A673 (cell line): Measurements from ENCODE around the gene METRNL. TPM values are rescaled to one million over a fixed set of nuclear protein-coding genes. Genes with fewer than 3 reads are reported as not detected.
"Not testable (repeated sequence)": the region's sequence is repeated elsewhere in the genome, so short reads cannot be mapped to it uniquely, and the experiment has no call there.

Experiments used
- BruUV-seq: library from RNA; stranded (reverse); fragments of 400-500 nt; replicated peaks from 2 replicates; lab custom pipeline; 2021; lab: Mats Ljungman, UMichigan
- CTCF ChIA-PET: fragments of 300-600 bp; sonication (Branson Sonifier 250); formaldehyde crosslinking; loops from one replicate; lab custom pipeline; 2022; ENCODE audit warnings: antibody characterized with exemption; lab: Charles Lee
- POLR2A ChIA-PET: fragments of 300-600 bp; sonication (Branson Sonifier 250); formaldehyde crosslinking; loops from one replicate; lab custom pipeline; 2022; ENCODE audit warnings: antibody characterized with exemption; ENCODE audit not compliant: low non-redundant PET; lab: Charles Lee
- DNase-seq: peaks from one replicate; pipeline ENCODE4 v3.0.0-alpha.2; 2015; ENCODE audit warnings: low spot score
- H3K27ac ChIP-seq: fragments of 200-600 bp; sonication (generic); 2 replicates; pipeline ENCODE4 v1.5.1; 2016; ENCODE audit warnings: mixed run types, low read depth, mild to moderate bottlenecking, mixed read lengths, antibody characterized with exemption, low read length; ENCODE audit not compliant: poor library complexity, severe bottlenecking
- H3K27me3 ChIP-seq: fragments of 200-600 bp; sonication (generic); replicated peaks from 2 replicates; pipeline ENCODE4 v1.6.1; 2017; ENCODE audit warnings: mixed run types, low read depth, mild to moderate bottlenecking, mixed read lengths, antibody characterized with exemption, low read length; ENCODE audit not compliant: insufficient read depth, poor library complexity
- H3K36me3 ChIP-seq: fragments of 200-600 bp; sonication (generic); 2 replicates; pipeline ENCODE4 v1.6.1; 2016; ENCODE audit warnings: mixed run types, mild to moderate bottlenecking, mixed read lengths, antibody characterized with exemption, low read length; ENCODE audit not compliant: insufficient read depth, poor library complexity, severe bottlenecking
- H3K4me1 ChIP-seq: fragments of 200-600 bp; sonication (generic); 2 replicates; pipeline ENCODE4 v1.6.1; 2017; ENCODE audit warnings: mixed run types, mild to moderate bottlenecking, mixed read lengths, antibody characterized with exemption, low read length; ENCODE audit not compliant: insufficient read depth, poor library complexity, severe bottlenecking
- H3K4me3 ChIP-seq: fragments of 200-600 bp; sonication (generic); 2 replicates; pipeline ENCODE4 v1.5.1; 2016; ENCODE audit warnings: low read depth, mixed run types, mild to moderate bottlenecking, mixed read lengths, low read length; ENCODE audit not compliant: poor library complexity, severe bottlenecking
- H3K9me3 ChIP-seq: fragments of 200-600 bp; sonication (generic); 2 replicates; pipeline ENCODE4 v1.6.1; 2016; ENCODE audit warnings: mixed run types, low read depth, mild to moderate bottlenecking, mixed read lengths, antibody characterized with exemption, low read length; ENCODE audit not compliant: poor library complexity, severe bottlenecking
- CTCF ChIP-seq: fragments of 300-800, 200-600 bp; sonication (generic); conservative IDR thresholded peaks from 2 replicates; pipeline ENCODE4 v1.5.1; 2017; ENCODE audit warnings: low read depth, mild to moderate bottlenecking, antibody characterized with exemption, low read length, moderate library complexity, mixed read lengths
- EZH2 ChIP-seq: fragments of 200-600 bp; sonication (generic); IDR thresholded peaks from 2 replicates; pipeline ENCODE4 v1.6.1; 2017; ENCODE audit warnings: borderline replicate concordance, low read depth, mild to moderate bottlenecking, mixed read lengths, antibody characterized with exemption, low read length; ENCODE audit not compliant: poor library complexity, severe bottlenecking
- intact Hi-C: fragments of 100-400 bp; cut with micrococcal nuclease; formaldehyde crosslinking; loops from one replicate; pipeline ENCODE4 v1.10.0; 2022; ENCODE audit not compliant: unreplicated experiment
- total RNA-seq: library from RNA; stranded (reverse); gene quantifications from 2 replicates; pipeline ENCODE4 v1.2.3, GENCODE V29; 2021

The METRNL gene
- total RNA-seq, 1 experiment from 2014 or later = 16.5 TPM

DNA sequence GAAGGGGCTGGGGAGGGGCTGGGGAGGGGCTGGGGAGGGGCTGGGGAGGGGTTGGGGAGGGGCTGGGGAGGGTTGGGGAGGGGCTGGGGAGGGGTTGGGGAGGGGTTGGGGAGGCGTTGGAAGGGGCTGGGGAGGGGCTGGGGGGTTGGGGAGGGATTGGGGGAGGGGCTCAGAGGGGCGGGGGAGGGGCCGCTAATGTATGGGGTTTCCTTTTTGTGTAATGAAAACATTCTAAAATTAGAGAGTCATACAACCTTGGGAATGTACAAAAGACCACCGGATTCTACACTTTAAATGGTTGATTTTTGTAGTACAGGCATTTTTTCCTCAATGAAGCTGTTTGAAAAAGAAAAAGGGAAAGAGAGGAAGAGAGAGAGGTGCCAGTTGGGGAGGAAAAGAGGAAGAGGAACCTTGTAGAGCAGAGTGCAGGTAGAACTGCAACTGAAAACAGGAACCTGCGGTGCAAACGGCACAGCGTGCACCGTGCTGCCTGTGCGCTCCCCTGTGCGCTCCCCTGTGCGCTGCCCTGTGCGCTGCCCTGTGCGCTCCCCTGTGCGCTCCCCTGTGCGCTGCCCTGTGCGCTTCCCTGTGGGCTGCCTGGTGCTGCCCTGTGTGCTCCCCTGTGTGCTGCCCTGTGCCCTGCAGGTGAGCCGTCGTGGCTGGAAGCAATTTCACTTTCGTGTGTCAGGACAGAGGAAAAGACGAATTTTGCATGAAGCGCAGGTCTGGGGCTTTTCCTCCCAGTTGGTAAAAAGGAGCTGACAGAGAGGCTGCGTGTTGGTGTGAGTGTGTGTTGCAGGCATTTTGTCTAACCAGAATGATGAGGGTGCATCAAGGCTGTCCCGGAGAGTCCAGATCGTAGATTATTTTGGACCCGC lies 40.8 kb downstream of the METRNL start:
- TF ChIP-seq EZH2 (no peak), CTCF (no peak)
- Histone ChIP-seq H3K4me1 (no peaks in the 10 kb centered on the region), H3K27ac (no peak overlapping the region), H3K4me3 (no peak overlapping the region), H3K27me3 (peaks cover 19% of the 10 kb centered on the region), H3K9me3 (no peaks in the 10 kb centered on the region), H3K36me3 (no peaks in the 10 kb centered on the region)
- intact Hi-C loops = no loop called here
- ChIA-PET POLR2A (no interaction called here), CTCF (no interaction called here)
- DNase-seq = no peak
- BruUV-seq = no TSS peak

DNA sequence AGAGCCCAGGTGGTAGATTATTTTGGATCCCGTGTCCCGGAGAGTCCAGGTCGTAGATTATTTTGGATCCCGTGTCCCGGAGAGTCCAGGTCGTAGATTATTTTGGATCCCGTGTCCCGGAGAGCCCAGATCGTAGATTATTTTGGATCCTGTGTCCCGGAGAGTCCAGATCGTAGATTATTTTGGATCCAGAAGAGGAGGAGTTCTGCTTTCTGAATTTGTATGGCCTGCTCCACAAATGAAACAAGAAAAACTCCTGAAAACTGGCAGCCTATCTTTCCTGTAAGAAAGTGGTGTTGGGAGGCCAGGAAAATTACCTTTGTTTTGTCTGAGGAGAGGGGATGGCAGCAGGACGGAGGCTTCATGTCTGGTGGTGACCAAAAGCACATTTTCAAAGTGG lies 42.1 kb downstream of the METRNL start:
- H3K4me1 ChIP-seq, POLR2A ChIA-PET, BruUV-seq, H3K4me3 ChIP-seq, DNase-seq, H3K27ac ChIP-seq, H3K9me3 ChIP-seq, intact Hi-C loops, H3K36me3 ChIP-seq: not testable (repeated sequence)
- CTCF ChIA-PET = interaction anchor here (1.1 kb wide), 1 partner anchor 54 kb away, joined by 6 read pairs; no protein-coding TSS in a partner anchor
- peaks cover 31% of the 10 kb centered on the region for H3K27me3 ChIP-seq

DNA sequence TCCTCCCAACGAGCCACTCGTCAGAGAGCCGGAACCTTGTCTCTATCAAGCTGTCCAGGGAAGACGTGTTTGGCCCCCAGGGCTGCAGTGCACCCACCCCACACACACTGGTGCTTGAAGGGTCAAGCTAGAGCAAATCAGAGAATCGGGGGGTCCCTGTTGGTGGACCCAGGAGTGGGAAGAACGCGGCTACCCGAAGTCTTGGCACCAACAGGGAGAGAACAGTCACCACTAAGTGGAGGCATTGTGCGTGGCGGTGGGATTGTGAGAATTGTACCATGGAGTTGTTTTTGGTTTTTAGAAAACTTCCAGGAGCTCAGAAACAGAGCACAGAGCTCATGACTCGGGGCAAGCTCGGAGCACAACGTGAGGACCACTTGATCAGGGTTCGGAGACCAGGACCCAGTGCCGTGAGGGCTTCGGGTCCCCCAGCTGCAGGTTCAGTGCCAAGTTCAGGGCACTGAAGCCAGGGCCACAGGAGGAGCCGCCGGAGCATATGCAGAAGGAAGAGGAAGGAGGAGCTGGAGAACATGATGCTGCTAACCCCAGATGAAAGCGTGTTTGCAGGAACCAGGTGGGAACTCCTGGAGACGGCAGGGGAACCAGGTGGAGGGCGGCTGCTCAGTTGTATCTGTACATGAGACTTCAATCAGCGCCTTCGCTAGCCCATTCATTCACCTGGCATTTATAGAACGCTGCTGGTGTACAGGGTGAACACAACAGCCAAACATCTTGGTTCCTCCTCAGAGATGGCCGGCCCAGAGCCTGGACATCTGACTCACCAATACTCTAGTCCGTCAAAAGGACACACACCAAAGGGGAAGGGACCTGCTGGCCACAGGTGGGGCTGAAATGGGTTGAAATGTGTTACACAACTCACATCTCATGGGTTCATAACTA lies 42.8 kb downstream of the METRNL start:
- no peak for TF ChIP-seq CTCF
- TF ChIP-seq EZH2 = no peak
- Histone ChIP-seq H3K27ac (no peak overlapping the region), H3K36me3 (no peaks in the 10 kb centered on the region), H3K27me3 (peaks cover 38% of the 10 kb centered on the region), H3K4me3 (no peak overlapping the region), H3K9me3 (no peaks in the 10 kb centered on the region), H3K4me1 (no peaks in the 10 kb centered on the region)
- intact Hi-C loops = no loop called here
- BruUV-seq = no TSS peak
- CTCF ChIA-PET = interaction anchor here (1.1 kb wide), 1 partner anchor 54 kb away, joined by 6 read pairs; no protein-coding TSS in a partner anchor
- POLR2A ChIA-PET = no interaction called here
- no peak for DNase-seq
